GM12878 (cell line): Measurements from ENCODE around the gene SPATA45. TPM values are rescaled to one million over a fixed set of nuclear protein-coding genes. Genes with fewer than 3 reads are reported as not detected.

Experiments
- polyA plus RNA-seq, 11 experiments: library from polyadenylated mRNA; depleted of rRNA in 4 of 11; unstranded in 6 of 11; stranded (reverse) in 5 of 11; fragments of >200 nt; fragmentation: Nextera tagmentation in 4 of 11; fragmentation: Illumina TruSeq in 1 of 11; extraction: Ambion mirVana in 4 of 11; extraction: Trizol in 1 of 11; gene quantifications; 1 replicate in 1 of 11; 2 replicates in 10 of 11; pipeline versions ENCODE4 v1.2.1 to v1.2.3, GENCODE V29; 2011 to 2016; ENCODE audit warnings: inconsistent platforms in 2 of 11, missing spikeins in 2 of 11, low read depth in 1 of 11
- small RNA-seq: library from RNA; depleted of rRNA; stranded (forward); fragments of <200 nt; gene quantifications from one replicate; pipeline ENCODE3, GENCODE V24; 2014
- total RNA-seq, 4 experiments: library from RNA; depleted of rRNA in 3 of 4; stranded (reverse); fragments of >200 nt in 3 of 4; fragmentation: Illumina TruSeq in 1 of 4; extraction: Trizol in 1 of 4; gene quantifications; 2 replicates each; pipeline versions ENCODE4 v1.2.1 to v1.2.3, GENCODE V29; 2013 to 2021

SPATA45 gene
- total and polyA plus RNA-seq, 10 of the 15 experiments (the other 5 are each of a cell fraction or from before 2014, with no cell fraction given): 0.22 to 0.37 (median 0.31) TPM; not detected in 7

Small RNA genes within 50 kb of the gene (small RNA-seq; reads per million reads assigned to genes)
- gene AC104333.1 (not detected), gene AC104333.2 (not detected)

Other genes starting within 250 kb of the SPATA45 start
Only the 7 nearest of the 8 such genes appear.
- gene BATF3, start 147.8 kb downstream of the SPATA45 start, total RNA-seq (2014; rRNA removed): 41.9 and 50.4 TPM in 2 replicates
- 28.7 and 30.6 TPM in 2 replicates for gene BATF3, start 147.8 kb downstream of the SPATA45 start, total RNA-seq (2014; rRNA removed; fragmentation: Illumina TruSeq; extraction: Trizol)
- gene BATF3, start 147.8 kb downstream of the SPATA45 start, total RNA-seq (2021): 44.9 and 47.5 TPM in 2 replicates
- gene BATF3, start 147.8 kb downstream of the SPATA45 start, polyA plus RNA-seq (2011; rRNA removed): 15.1 and 25.6 TPM in 2 replicates
- gene BATF3, start 147.8 kb downstream of the SPATA45 start, polyA plus RNA-seq (2014; fragmentation: Illumina TruSeq; extraction: Trizol): 7.6 and 31.1 TPM in 2 replicates
- 10 to 100 TPM; 11.1 to 12.3 TPM for gene BATF3, start 147.8 kb downstream of the SPATA45 start, polyA plus RNA-seq (2014; fragmentation: Nextera tagmentation; extraction: Ambion mirVana)
- 56.7 and 56.8 TPM in 2 replicates for gene BATF3, start 147.8 kb downstream of the SPATA45 start, polyA plus RNA-seq (2014; rRNA removed)
- gene BATF3, start 147.8 kb downstream of the SPATA45 start, polyA plus RNA-seq (2016; fragmentation: Nextera tagmentation; extraction: Ambion mirVana): 10 to 100 TPM; 20.4 to 33.2 TPM
- gene NSL1, start 55.9 kb downstream of the SPATA45 start, total RNA-seq (2014; rRNA removed): 41.9 and 46.9 TPM in 2 replicates
- 37.5 and 40.2 TPM in 2 replicates for gene NSL1, start 55.9 kb downstream of the SPATA45 start, total RNA-seq (2014; rRNA removed; fragmentation: Illumina TruSeq; extraction: Trizol)
- gene NSL1, start 55.9 kb downstream of the SPATA45 start, total RNA-seq (2021): 38.3 and 41.6 TPM in 2 replicates
- 46.4 and 68.5 TPM in 2 replicates for gene NSL1, start 55.9 kb downstream of the SPATA45 start, polyA plus RNA-seq (2011; rRNA removed)
- 36.7 TPM in 2 replicates for gene NSL1, start 55.9 kb downstream of the SPATA45 start, polyA plus RNA-seq (2014; fragmentation: Illumina TruSeq; extraction: Trizol)
- gene NSL1, start 55.9 kb downstream of the SPATA45 start, polyA plus RNA-seq (2014; fragmentation: Nextera tagmentation; extraction: Ambion mirVana): 10 to 100 TPM; 46.5 to 67.2 TPM
- 34.5 and 43.6 TPM in 2 replicates for gene NSL1, start 55.9 kb downstream of the SPATA45 start, polyA plus RNA-seq (2014; rRNA removed)
- gene NSL1, start 55.9 kb downstream of the SPATA45 start, polyA plus RNA-seq (2016; fragmentation: Nextera tagmentation; extraction: Ambion mirVana): 10 to 100 TPM; 72.3 to 74.2 TPM
- 15.5 and 21.7 TPM in 2 replicates for gene TATDN3, start 55.8 kb downstream of the SPATA45 start, total RNA-seq (2014; rRNA removed)
- 20.7 and 21.0 TPM in 2 replicates for gene TATDN3, start 55.8 kb downstream of the SPATA45 start, total RNA-seq (2014; rRNA removed; fragmentation: Illumina TruSeq; extraction: Trizol)
- gene TATDN3, start 55.8 kb downstream of the SPATA45 start, total RNA-seq (2021): 17.1 and 18.2 TPM in 2 replicates
- 24.5 and 40.9 TPM in 2 replicates for gene TATDN3, start 55.8 kb downstream of the SPATA45 start, polyA plus RNA-seq (2011; rRNA removed)
- gene TATDN3, start 55.8 kb downstream of the SPATA45 start, polyA plus RNA-seq (2014; fragmentation: Illumina TruSeq; extraction: Trizol): 17.8 and 20.2 TPM in 2 replicates
- 10 to 100 TPM; 34.0 to 40.0 TPM for gene TATDN3, start 55.8 kb downstream of the SPATA45 start, polyA plus RNA-seq (2014; fragmentation: Nextera tagmentation; extraction: Ambion mirVana)
- 14.8 and 15.9 TPM in 2 replicates for gene TATDN3, start 55.8 kb downstream of the SPATA45 start, polyA plus RNA-seq (2014; rRNA removed)
- 10 to 100 TPM; 28.0 to 32.7 TPM for gene TATDN3, start 55.8 kb downstream of the SPATA45 start, polyA plus RNA-seq (2016; fragmentation: Nextera tagmentation; extraction: Ambion mirVana)
- 17.8 and 20.2 TPM in 2 replicates for gene FLVCR1, start 10.6 kb upstream of the SPATA45 start, total RNA-seq (2014; rRNA removed)
- 21.7 and 21.9 TPM in 2 replicates for gene FLVCR1, start 10.6 kb upstream of the SPATA45 start, total RNA-seq (2014; rRNA removed; fragmentation: Illumina TruSeq; extraction: Trizol)
- gene FLVCR1, start 10.6 kb upstream of the SPATA45 start, total RNA-seq (2021): 13.4 and 17.3 TPM in 2 replicates
- gene FLVCR1, start 10.6 kb upstream of the SPATA45 start, polyA plus RNA-seq (2011; rRNA removed): 25.2 and 37.2 TPM in 2 replicates
- gene FLVCR1, start 10.6 kb upstream of the SPATA45 start, polyA plus RNA-seq (2014; fragmentation: Illumina TruSeq; extraction: Trizol): 18.1 and 20.0 TPM in 2 replicates
- 1 to 10 TPM; 7.1 to 8.6 TPM for gene FLVCR1, start 10.6 kb upstream of the SPATA45 start, polyA plus RNA-seq (2014; fragmentation: Nextera tagmentation; extraction: Ambion mirVana)
- gene FLVCR1, start 10.6 kb upstream of the SPATA45 start, polyA plus RNA-seq (2014; rRNA removed): 15.7 and 22.1 TPM in 2 replicates
- 10 to 100 TPM in 1 of 2 experiments, 1 to 10 TPM in 1; 9.0 to 10.9 TPM for gene FLVCR1, start 10.6 kb upstream of the SPATA45 start, polyA plus RNA-seq (2016; fragmentation: Nextera tagmentation; extraction: Ambion mirVana)
- 16.4 and 18.7 TPM in 2 replicates for gene VASH2, start 102.9 kb upstream of the SPATA45 start, total RNA-seq (2014; rRNA removed)
- 19.6 and 20.6 TPM in 2 replicates for gene VASH2, start 102.9 kb upstream of the SPATA45 start, total RNA-seq (2014; rRNA removed; fragmentation: Illumina TruSeq; extraction: Trizol)
- gene VASH2, start 102.9 kb upstream of the SPATA45 start, total RNA-seq (2021): 29.2 and 29.7 TPM in 2 replicates
- gene VASH2, start 102.9 kb upstream of the SPATA45 start, polyA plus RNA-seq (2011; rRNA removed): 29.4 and 35.7 TPM in 2 replicates
- gene VASH2, start 102.9 kb upstream of the SPATA45 start, polyA plus RNA-seq (2014; fragmentation: Illumina TruSeq; extraction: Trizol): 25.9 and 35.2 TPM in 2 replicates
- 1 to 10 TPM; 5.4 to 6.5 TPM for gene VASH2, start 102.9 kb upstream of the SPATA45 start, polyA plus RNA-seq (2014; fragmentation: Nextera tagmentation; extraction: Ambion mirVana)
- 23.8 and 25.1 TPM in 2 replicates for gene VASH2, start 102.9 kb upstream of the SPATA45 start, polyA plus RNA-seq (2014; rRNA removed)
- 10 to 100 TPM; 17.2 to 25.5 TPM for gene VASH2, start 102.9 kb upstream of the SPATA45 start, polyA plus RNA-seq (2016; fragmentation: Nextera tagmentation; extraction: Ambion mirVana)
- gene ANGEL2, start 168.2 kb upstream of the SPATA45 start, total RNA-seq (2014; rRNA removed): 53.2 and 53.9 TPM in 2 replicates
- gene ANGEL2, start 168.2 kb upstream of the SPATA45 start, total RNA-seq (2014; rRNA removed; fragmentation: Illumina TruSeq; extraction: Trizol): 37.0 and 38.7 TPM in 2 replicates
- 27.7 and 30.0 TPM in 2 replicates for gene ANGEL2, start 168.2 kb upstream of the SPATA45 start, total RNA-seq (2021)
- gene ANGEL2, start 168.2 kb upstream of the SPATA45 start, polyA plus RNA-seq (2011; rRNA removed): 31.3 and 41.4 TPM in 2 replicates
- gene ANGEL2, start 168.2 kb upstream of the SPATA45 start, polyA plus RNA-seq (2014; fragmentation: Illumina TruSeq; extraction: Trizol): 25.0 and 29.8 TPM in 2 replicates
- gene ANGEL2, start 168.2 kb upstream of the SPATA45 start, polyA plus RNA-seq (2014; fragmentation: Nextera tagmentation; extraction: Ambion mirVana): 10 to 100 TPM in 1 of 2 experiments, 1 to 10 TPM in 1; 6.3 to 13.6 TPM
- 28.0 and 33.2 TPM in 2 replicates for gene ANGEL2, start 168.2 kb upstream of the SPATA45 start, polyA plus RNA-seq (2014; rRNA removed)
- 10 to 100 TPM; 29.9 to 31.9 TPM for gene ANGEL2, start 168.2 kb upstream of the SPATA45 start, polyA plus RNA-seq (2016; fragmentation: Nextera tagmentation; extraction: Ambion mirVana)
- 14.0 and 15.0 TPM in 2 replicates for gene RPS6KC1, start 203.6 kb upstream of the SPATA45 start, total RNA-seq (2014; rRNA removed)
- gene RPS6KC1, start 203.6 kb upstream of the SPATA45 start, total RNA-seq (2014; rRNA removed; fragmentation: Illumina TruSeq; extraction: Trizol): 17.3 and 18.2 TPM in 2 replicates
- gene RPS6KC1, start 203.6 kb upstream of the SPATA45 start, total RNA-seq (2021): 11.0 and 11.5 TPM in 2 replicates
- gene RPS6KC1, start 203.6 kb upstream of the SPATA45 start, polyA plus RNA-seq (2011; rRNA removed): 14.6 and 22.1 TPM in 2 replicates
- gene RPS6KC1, start 203.6 kb upstream of the SPATA45 start, polyA plus RNA-seq (2014; fragmentation: Illumina TruSeq; extraction: Trizol): 10.9 and 15.8 TPM in 2 replicates
- gene RPS6KC1, start 203.6 kb upstream of the SPATA45 start, polyA plus RNA-seq (2014; fragmentation: Nextera tagmentation; extraction: Ambion mirVana): 1 to 10 TPM; 2.9 to 3.6 TPM
- gene RPS6KC1, start 203.6 kb upstream of the SPATA45 start, polyA plus RNA-seq (2014; rRNA removed): 8.7 and 9.5 TPM in 2 replicates
- 10 to 100 TPM; 12.9 TPM for gene RPS6KC1, start 203.6 kb upstream of the SPATA45 start, polyA plus RNA-seq (2016; fragmentation: Nextera tagmentation; extraction: Ambion mirVana)